Fibroblast of upper back skin (primary cell): ENCODE data around the gene MAD1L1.
"Not testable (repeated sequence)": the region's sequence is repeated elsewhere in the genome, so short reads cannot be mapped to it uniquely, and the experiment has no call there.

Experiments
- DNase-seq: peaks from one replicate; pipeline ENCODE4 v3.0.0-alpha.2; 2013

Gene MAD1L1

GRCh38 chr7:1885465-1886226 lies 347.1 kb downstream of the MAD1L1 start:
- no peak for DNase-seq

- DNase-seq: no peak
Observed at GRCh38 chr7:1884583-1885350, 348.0 kb downstream of the MAD1L1 start.

GRCh38 chr7:1883834-1884582 lies 348.7 kb downstream of the MAD1L1 start:
- no peak for DNase-seq

GRCh38 chr7:1883031-1883761 lies 349.5 kb downstream of the MAD1L1 start:
- DNase-seq: peak; percentile 82

GRCh38 chr7:1882451-1882850 lies 350.3 kb downstream of the MAD1L1 start:
- DNase-seq: no peak

- DNase-seq: no peak
Observed at GRCh38 chr7:1881946-1882345, 350.8 kb downstream of the MAD1L1 start.

GRCh38 chr7:1876641-1877040 lies 356.1 kb downstream of the MAD1L1 start:
- not testable (repeated sequence) for DNase-seq

GRCh38 chr7:1875392-1876199 lies 357.1 kb downstream of the MAD1L1 start:
- not testable (repeated sequence) for DNase-seq

GRCh38 chr7:1874590-1875391 lies 358.0 kb downstream of the MAD1L1 start:
- DNase-seq: not testable (repeated sequence)

- no peak for DNase-seq
Observed at GRCh38 chr7:1873857-1874589, 358.7 kb downstream of the MAD1L1 start.

GRCh38 chr7:1873421-1873820 lies 359.3 kb downstream of the MAD1L1 start:
- no peak for DNase-seq

GRCh38 chr7:1873070-1873405 lies 359.7 kb downstream of the MAD1L1 start:
- no peak for DNase-seq

- DNase-seq: no peak
Observed at GRCh38 chr7:1872191-1873069, 360.3 kb downstream of the MAD1L1 start.

- DNase-seq: no peak
Observed at GRCh38 chr7:1869452-1870130, 363.2 kb downstream of the MAD1L1 start.

GRCh38 chr7:1868516-1869165 lies 364.1 kb downstream of the MAD1L1 start:
- no peak for DNase-seq

GRCh38 chr7:1867370-1868260 lies 365.1 kb downstream of the MAD1L1 start:
- no peak for DNase-seq

GRCh38 chr7:1866601-1867000 lies 366.1 kb downstream of the MAD1L1 start:
- no peak for DNase-seq
